NK-92 (cell line): ENCODE measurements around the gene GPR89A.
A peak's percentile ranks its signal among the peaks of the same experiment; 100 is the strongest.
"Not testable (repeated sequence)": the region's sequence is repeated elsewhere in the genome, so short reads cannot be mapped to it uniquely, and the experiment has no call there.

Source experiments
- DNase-seq: peaks from one replicate; lab custom pipeline; 2025; ENCODE audit not compliant: unreplicated experiment; lab: John Stamatoyannopoulos, UW

The GPR89A gene

GRCh38 chr1:145607833-145608733 is at the start of gene GPR89A:
GPR89A (plus strand) TSS chr1:145607988; CDS start chr1:145608134, 146 bp downstream.
- peak; percentile 78 for DNase-seq

- DNase-seq = not testable (repeated sequence)
Measured at GRCh38 chr1:145586820-145587219, 21.0 kb upstream of the GPR89A start.

GRCh38 chr1:145590806-145591205 is 17.0 kb upstream of the GPR89A start:
- DNase-seq = not testable (repeated sequence)

- not testable (repeated sequence) for DNase-seq
Measured at GRCh38 chr1:145592347-145592746, 15.4 kb upstream of the GPR89A start.

- not testable (repeated sequence) for DNase-seq
Measured at GRCh38 chr1:145595421-145595820, 12.4 kb upstream of the GPR89A start.

GRCh38 chr1:145596236-145596635 is 11.6 kb upstream of the GPR89A start:
- not testable (repeated sequence) for DNase-seq

GRCh38 chr1:145599426-145599825 is 8.4 kb upstream of the GPR89A start:
- not testable (repeated sequence) for DNase-seq

GRCh38 chr1:145601593-145601992 is 6.2 kb upstream of the GPR89A start:
- no peak for DNase-seq

- not testable (repeated sequence) for DNase-seq
Measured at GRCh38 chr1:145606840-145607239, 948 bp upstream of the GPR89A start.

GRCh38 chr1:145607289-145607688 is 499 bp upstream of the GPR89A start:
- DNase-seq = not testable (repeated sequence)

- not testable (repeated sequence) for DNase-seq
Measured at GRCh38 chr1:145610744-145611143, 3.0 kb downstream of the GPR89A start.

GRCh38 chr1:145620073-145620472 is 12.3 kb downstream of the GPR89A start:
- DNase-seq = not testable (repeated sequence)

- DNase-seq = not testable (repeated sequence)
Measured at GRCh38 chr1:145622177-145622576, 14.4 kb downstream of the GPR89A start.

GRCh38 chr1:145636237-145636636 is 28.4 kb downstream of the GPR89A start:
- DNase-seq = not testable (repeated sequence)

- DNase-seq = not testable (repeated sequence)
Measured at GRCh38 chr1:145641886-145642285, 34.1 kb downstream of the GPR89A start.

- DNase-seq = not testable (repeated sequence)
Measured at GRCh38 chr1:145643990-145644389, 36.2 kb downstream of the GPR89A start.

- not testable (repeated sequence) for DNase-seq
Measured at GRCh38 chr1:145656245-145656943, 48.6 kb downstream of the GPR89A start.

- DNase-seq = not testable (repeated sequence)
Measured at GRCh38 chr1:145662502-145662901, 54.7 kb downstream of the GPR89A start.

- not testable (repeated sequence) for DNase-seq
Measured at GRCh38 chr1:145665015-145665414, 57.2 kb downstream of the GPR89A start.

- DNase-seq = not testable (repeated sequence)
Measured at GRCh38 chr1:145670995-145671745, 63.4 kb downstream of the GPR89A start.

GRCh38 chr1:145673217-145673616 is 65.4 kb downstream of the GPR89A start:
- not testable (repeated sequence) for DNase-seq
